Caki2 (cell line): ENCODE results near the gene PLLP. TPM values are rescaled to one million over a fixed set of nuclear protein-coding genes. Genes with fewer than 3 reads are reported as not detected.

Source experiments
- DNase-seq: peaks from one replicate; pipeline ENCODE4 v3.0.0-alpha.2; 2015; ENCODE audit warnings: low read depth
- in situ Hi-C: cut with HindIII; loops from 2 replicates; pipeline ENCODE4 v1.10.0; 2016; ENCODE audit warnings: low sequenced_read_pairs, low pct_unique_long_range_greater_than_20kb, mixed read lengths
- total RNA-seq: library from RNA; depleted of rRNA; stranded (reverse); fragments of >200 nt; shearing (Covaris generic); gene quantifications from 2 replicates; pipeline ENCODE4 v1.2.3, GENCODE V29; 2014; ENCODE audit warnings: low replicate concordance

PLLP gene
- total RNA-seq, 1 experiment from 2014 or later, result 17.0 TPM

- in situ Hi-C loops, result no loop called here
- peak; percentile 97 for DNase-seq
Measured at GRCh38 chr16:57304169-57305061, 19.9 kb upstream of the PLLP start.

DNA sequence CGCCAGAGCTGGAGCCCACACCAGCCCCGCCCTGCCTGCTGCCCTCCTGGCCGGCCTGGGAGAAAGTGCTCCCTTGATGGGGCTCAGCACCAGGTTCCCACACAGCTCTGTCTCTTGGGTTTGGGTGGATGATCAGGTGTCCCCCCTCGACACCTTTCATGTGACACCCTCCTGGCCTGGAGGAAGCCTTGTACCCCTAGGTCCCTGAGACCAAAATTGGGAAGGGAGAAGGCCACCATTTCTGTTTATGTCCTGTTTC is 19.4 kb upstream of the PLLP start:
- no peak for DNase-seq
- in situ Hi-C loops, result no loop called here

DNA sequence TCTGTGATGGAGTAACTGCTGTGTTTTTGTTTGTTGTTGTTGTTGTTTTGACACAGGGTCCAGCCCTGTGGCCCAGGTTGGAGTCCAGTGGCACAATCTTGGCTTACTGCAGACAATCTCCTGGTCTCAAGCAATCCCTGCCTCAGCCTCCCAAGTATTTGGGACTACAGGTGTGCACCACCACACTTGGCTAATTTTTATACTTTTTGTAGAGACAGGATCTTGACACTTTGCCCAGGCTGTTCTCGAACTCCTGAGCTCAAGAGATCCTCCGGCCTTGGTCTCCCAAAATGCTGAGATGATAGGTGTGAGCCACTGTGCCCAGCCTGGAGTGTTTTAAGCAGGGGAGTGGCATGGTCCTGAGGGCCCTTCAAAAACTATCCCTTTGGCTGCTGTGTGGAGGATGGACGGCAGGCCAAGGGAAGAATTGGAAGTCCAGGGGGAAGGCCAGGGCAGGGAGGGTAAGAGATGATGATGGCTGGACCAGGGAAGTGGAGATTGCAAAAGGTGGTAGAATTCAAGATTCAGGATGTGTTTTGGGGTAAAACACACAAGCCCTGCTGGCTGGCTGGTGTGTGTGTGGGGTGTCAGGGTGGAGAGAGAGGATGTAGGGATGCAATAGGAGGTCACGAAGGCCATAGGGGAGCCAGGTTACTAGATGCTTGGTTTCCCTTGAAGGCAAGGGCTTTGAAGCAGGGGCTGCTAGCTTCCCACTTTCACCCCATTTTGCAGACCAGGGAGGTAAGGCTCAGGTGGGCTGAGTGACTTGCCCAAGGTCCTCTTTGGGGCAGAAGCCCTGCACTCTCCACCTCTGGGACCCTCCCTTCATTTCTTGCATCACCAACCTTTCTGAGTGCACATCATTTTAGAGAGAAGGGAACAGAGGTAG is 18.8 kb upstream of the PLLP start:
- no peak for DNase-seq
- in situ Hi-C loops, result no loop called here

DNA sequence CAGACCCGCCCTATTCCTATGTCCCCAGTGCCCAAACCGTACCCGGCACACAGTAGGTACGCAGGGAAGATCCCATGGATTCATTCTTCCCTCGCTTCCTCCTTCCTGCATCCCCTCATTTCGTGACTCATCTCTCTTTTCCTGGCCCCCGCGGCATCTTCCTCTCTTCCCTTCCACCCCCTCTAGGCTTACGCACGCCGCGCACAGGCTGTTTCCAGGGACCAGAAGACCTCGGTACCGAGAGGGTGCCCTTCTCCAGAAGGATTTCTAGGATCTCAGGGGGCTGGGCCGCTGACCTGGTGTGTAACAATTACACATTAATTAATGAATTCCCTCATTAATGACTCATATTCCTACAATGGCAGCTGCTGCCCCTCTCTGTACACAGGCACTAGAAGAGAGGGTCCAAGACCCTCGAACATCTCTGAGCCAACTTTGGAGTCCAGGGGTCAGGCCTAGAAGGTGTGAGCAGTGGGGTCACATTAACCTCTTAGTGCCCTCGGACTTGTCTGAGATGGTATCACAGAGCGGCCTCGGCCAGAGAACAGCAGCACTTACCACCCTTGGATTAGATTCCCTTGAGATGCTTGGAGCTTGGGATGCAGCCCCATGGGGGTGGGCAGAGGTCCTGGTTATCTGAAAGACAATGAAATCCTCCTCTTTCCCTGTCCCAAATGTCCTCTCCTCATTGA is 16.8 kb upstream of the PLLP start:
- no peak for DNase-seq
- in situ Hi-C loops, result no loop called here

GRCh38 chr16:57300387-57301125 is 16.1 kb upstream of the PLLP start:
- in situ Hi-C loops, result no loop called here
- DNase-seq, result peak; percentile 96

GRCh38 chr16:57299719-57300386 is 15.4 kb upstream of the PLLP start:
- in situ Hi-C loops, result no loop called here
- DNase-seq, result peak; percentile 94

- peak; percentile 87 for DNase-seq
- in situ Hi-C loops, result no loop called here
Measured at GRCh38 chr16:57299009-57299718, 14.7 kb upstream of the PLLP start.

GRCh38 chr16:57297856-57298255 is 13.4 kb upstream of the PLLP start:
- DNase-seq, result no peak
- in situ Hi-C loops, result no loop called here

DNA sequence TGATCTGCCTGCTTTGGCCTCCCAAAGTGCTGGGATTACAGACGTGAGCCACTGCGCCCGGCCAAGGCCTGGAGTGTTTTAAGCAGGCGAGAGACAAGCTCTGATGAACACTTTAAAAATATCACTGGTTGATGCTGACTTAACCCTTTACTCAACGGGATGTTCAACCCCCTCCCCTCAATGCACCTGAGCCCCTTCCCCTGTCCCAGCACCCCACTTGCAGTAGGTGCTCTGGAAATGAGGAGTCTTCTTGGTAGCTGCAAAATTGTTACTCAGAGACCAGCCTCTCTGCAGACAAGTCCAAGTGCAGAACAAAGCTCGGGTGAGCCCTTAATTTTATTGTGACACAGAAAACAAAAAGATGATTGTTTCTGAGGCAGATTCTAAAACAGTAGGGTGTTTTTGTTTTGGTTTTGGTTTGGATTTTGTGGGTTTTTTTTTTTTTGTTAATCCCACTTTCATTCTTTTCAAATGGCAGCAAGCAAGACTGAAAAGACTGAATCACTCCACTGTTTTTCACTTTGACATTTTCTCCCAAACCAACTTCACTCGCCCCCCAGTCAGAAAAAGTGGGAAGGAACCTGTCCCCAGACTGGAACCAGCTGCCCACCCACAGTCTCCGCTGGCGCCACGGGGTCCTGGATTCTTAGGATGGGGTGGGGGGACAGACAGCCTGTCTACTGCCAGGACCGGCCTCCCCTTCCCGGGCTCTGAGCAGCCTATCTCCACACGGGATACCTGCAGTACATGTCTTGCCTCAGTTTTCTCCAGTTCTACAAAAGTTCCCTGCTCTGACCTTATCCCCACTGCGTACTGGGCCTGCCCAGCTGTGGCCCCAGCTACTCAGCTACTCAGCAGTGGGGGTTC is 5.2 kb upstream of the PLLP start:
- in situ Hi-C loops, result no loop called here
- no peak for DNase-seq

- in situ Hi-C loops, result no loop called here
- no peak for DNase-seq
Measured at GRCh38 chr16:57285379-57285778, 907 bp upstream of the PLLP start.

DNA sequence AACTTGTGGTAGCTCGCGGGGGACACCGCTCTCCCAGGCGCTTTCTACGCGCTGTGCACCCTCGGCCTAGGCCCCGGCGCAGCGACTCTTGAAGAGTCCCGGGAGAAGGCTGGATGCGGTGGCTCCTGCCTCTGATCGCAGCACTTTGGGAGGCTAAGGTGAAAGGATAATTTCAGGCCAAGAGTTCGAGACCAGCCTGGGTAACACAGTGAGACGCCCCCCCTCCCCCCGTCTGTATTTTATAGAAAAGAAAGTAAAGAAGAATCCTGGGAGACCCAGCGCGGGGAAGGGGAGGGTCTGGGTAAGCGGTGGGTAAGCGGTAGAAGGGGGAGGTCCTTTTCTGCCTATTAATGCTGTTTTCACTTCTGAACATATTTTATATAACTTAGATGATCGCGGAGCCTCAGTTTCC is 486 bp upstream of the PLLP start:
- no peak for DNase-seq
- in situ Hi-C loops, result no loop called here

DNA sequence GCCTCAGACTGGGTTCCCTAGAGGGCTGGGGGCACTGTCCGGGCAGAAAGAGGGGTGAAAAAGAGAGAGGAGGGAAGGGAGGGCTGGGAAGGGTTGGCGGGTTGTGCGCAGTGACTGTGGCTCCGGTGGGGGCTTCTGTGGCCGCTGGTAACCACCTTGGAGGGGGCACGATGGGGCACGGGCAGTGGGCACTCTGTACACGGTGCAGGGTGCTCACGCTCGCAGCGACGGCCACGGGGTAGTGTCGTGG is 588 bp downstream of the PLLP start:
- DNase-seq, result no peak
- in situ Hi-C loops, result no loop called here

GRCh38 chr16:57283214-57283958 is 1.1 kb downstream of the PLLP start:
- in situ Hi-C loops, result no loop called here
- DNase-seq, result no peak

GRCh38 chr16:57282510-57283213 is 1.8 kb downstream of the PLLP start:
- no peak for DNase-seq
- in situ Hi-C loops, result no loop called here

- DNase-seq, result no peak
- in situ Hi-C loops, result no loop called here
Measured at GRCh38 chr16:57281791-57282190, 2.7 kb downstream of the PLLP start.
